H1 (cell line): Measurements from ENCODE around the gene NPM1.

Experiments used
- CBX8 ChIP-seq: fragments of 300-800, 300-1000 bp; sonication (generic); IDR thresholded peaks from 2 replicates; pipeline ENCODE4 v1.7.1; 2016; ENCODE audit warnings: low read depth, low read length, borderline replicate concordance
- EZH2 ChIP-seq: fragments of 200-600 bp; sonication (generic); IDR thresholded peaks from 2 replicates; pipeline ENCODE4 v1.7.1; 2012; ENCODE audit warnings: low read depth, mild to moderate bottlenecking, moderate library complexity, low read length, inconsistent platforms; ENCODE audit not compliant: severe bottlenecking
- KDM1A ChIP-seq: fragments of 200-600, 300-600 bp; sonication (generic); IDR thresholded peaks from 2 replicates; pipeline ENCODE4 v1.7.1; 2016; ENCODE audit warnings: mild to moderate bottlenecking, low read length, borderline replicate concordance
- MAFK ChIP-seq: IDR thresholded peaks from 2 replicates; pipeline ENCODE4 v1.6.1; 2012; ENCODE audit warnings: low read depth, mild to moderate bottlenecking, improper control_type of control experiment, low read length
- NRF1 ChIP-seq: IDR thresholded peaks from 2 replicates; pipeline ENCODE4 v1.6.1; 2011; ENCODE audit warnings: mild to moderate bottlenecking, low read depth, low read length, improper control_type of control experiment
- PHF8 ChIP-seq: fragments of 200-600 bp; sonication (generic); conservative IDR thresholded peaks from 2 replicates; pipeline ENCODE4 v1.7.1; 2012; ENCODE audit warnings: low read depth, mild to moderate bottlenecking, inconsistent platforms, low read length, moderate library complexity
- POLR2A ChIP-seq, 2 experiments: IDR thresholded peaks; 1 replicate in 1 of 2; 2 replicates in 1 of 2; pipeline ENCODE4 v1.6.1; 2011; ENCODE audit warnings: low read depth in 2 of 2, low read length in 2 of 2, mild to moderate bottlenecking in 2 of 2; ENCODE audit errors: control extremely low read depth in 1 of 2
- RAD21 ChIP-seq, 2 experiments: IDR thresholded peaks in 1 of 2; conservative IDR thresholded peaks in 1 of 2; 2 replicates each; pipeline ENCODE4 v1.6.1; 2011; ENCODE audit warnings: low read depth in 2 of 2, low read length in 2 of 2, improper control_type of control experiment in 1 of 2, inconsistent platforms in 1 of 2, mild to moderate bottlenecking in 1 of 2, moderate library complexity in 1 of 2
- SUZ12 ChIP-seq: fragments of 200-600 bp; sonication (generic); IDR thresholded peaks from 2 replicates; pipeline ENCODE4 v1.6.1; 2012; ENCODE audit warnings: mild to moderate bottlenecking, inconsistent platforms, low read length, moderate library complexity, mixed read lengths
- TEAD4 ChIP-seq: IDR thresholded peaks from 2 replicates; pipeline ENCODE4 v1.6.1; 2012; ENCODE audit warnings: low read depth, low read length, inconsistent platforms, mixed read lengths
- TF ChIP-seq, protein P1 (sequence below), 3 experiments: IDR thresholded peaks; 1 replicate in 2 of 3; 2 replicates in 1 of 3; pipeline versions ENCODE4 v1.5.1 to v1.6.1; 2011; ENCODE audit warnings: low read length in 3 of 3, mild to moderate bottlenecking in 3 of 3, inconsistent platforms in 2 of 3, low read depth in 1 of 3, moderate library complexity in 1 of 3; ENCODE audit not compliant: insufficient read depth in 1 of 3; ENCODE audit errors: control extremely low read depth in 1 of 3
- TF ChIP-seq, protein P2 (sequence below): IDR thresholded peaks from 2 replicates; pipeline ENCODE4 v1.6.1; 2012; ENCODE audit warnings: inconsistent platforms
- TF ChIP-seq, protein P3 (sequence below): IDR thresholded peaks from 2 replicates; pipeline ENCODE4 v1.6.1; 2012; ENCODE audit warnings: low read length, inconsistent platforms
- TF ChIP-seq, protein P4 (sequence below): IDR thresholded peaks from 2 replicates; pipeline ENCODE4 v1.6.1; 2011; ENCODE audit warnings: low read length, improper control_type of control experiment

DNA sequence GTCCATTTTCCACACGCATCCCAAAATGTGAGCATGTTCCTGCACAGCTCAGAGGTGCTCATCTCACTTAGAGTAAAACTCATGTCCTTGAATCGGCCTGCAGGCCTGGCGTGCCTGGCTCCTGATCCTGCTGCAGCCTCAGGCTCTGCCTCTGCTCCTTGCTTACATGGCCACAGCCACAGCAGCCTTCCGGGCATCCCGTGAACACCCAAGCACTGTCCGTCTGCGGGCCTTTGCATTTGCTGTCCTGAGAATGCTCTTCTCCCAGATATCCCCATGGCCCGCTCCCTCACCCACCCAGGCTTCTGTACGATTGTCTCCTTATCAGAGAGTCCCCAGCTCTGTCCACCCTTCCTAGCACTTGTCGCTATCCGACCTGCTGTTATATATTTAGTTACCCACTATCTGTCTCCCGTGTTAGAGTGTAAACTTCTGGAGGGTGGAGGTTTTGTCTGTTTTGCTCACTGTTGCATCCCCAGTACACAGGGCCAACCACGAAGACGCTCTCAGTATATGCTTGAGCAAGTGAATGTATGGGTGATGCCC is 53.7 kb downstream of the NPM1 start:
- TF ChIP-seq, protein P1, sequence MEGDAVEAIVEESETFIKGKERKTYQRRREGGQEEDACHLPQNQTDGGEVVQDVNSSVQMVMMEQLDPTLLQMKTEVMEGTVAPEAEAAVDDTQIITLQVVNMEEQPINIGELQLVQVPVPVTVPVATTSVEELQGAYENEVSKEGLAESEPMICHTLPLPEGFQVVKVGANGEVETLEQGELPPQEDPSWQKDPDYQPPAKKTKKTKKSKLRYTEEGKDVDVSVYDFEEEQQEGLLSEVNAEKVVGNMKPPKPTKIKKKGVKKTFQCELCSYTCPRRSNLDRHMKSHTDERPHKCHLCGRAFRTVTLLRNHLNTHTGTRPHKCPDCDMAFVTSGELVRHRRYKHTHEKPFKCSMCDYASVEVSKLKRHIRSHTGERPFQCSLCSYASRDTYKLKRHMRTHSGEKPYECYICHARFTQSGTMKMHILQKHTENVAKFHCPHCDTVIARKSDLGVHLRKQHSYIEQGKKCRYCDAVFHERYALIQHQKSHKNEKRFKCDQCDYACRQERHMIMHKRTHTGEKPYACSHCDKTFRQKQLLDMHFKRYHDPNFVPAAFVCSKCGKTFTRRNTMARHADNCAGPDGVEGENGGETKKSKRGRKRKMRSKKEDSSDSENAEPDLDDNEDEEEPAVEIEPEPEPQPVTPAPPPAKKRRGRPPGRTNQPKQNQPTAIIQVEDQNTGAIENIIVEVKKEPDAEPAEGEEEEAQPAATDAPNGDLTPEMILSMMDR (IDR thresholded peaks at IDR 0.05; ENCODE audit: control extremely low read depth in 1 of 3, insufficient read depth in 1 of 3, low read depth in 1 of 3, low read length in 3 of 3): no peak
- no peak for TF ChIP-seq PHF8
- no peak for TF ChIP-seq RAD21 (IDR thresholded peaks at IDR 0.05 in 1 of 2, conservative IDR thresholded peaks at IDR 0.05 in 1 of 2; ENCODE audit: low read depth in 2 of 2, low read length in 2 of 2)
- TF ChIP-seq, protein P2, sequence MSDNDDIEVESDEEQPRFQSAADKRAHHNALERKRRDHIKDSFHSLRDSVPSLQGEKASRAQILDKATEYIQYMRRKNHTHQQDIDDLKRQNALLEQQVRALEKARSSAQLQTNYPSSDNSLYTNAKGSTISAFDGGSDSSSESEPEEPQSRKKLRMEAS: no peak
- no peak for TF ChIP-seq EZH2
- no peak for TF ChIP-seq POLR2A (IDR thresholded peaks at IDR 0.05; ENCODE audit: control extremely low read depth in 1 of 2, low read depth in 2 of 2, low read length in 2 of 2)
- no peak for TF ChIP-seq SUZ12
- TF ChIP-seq, protein P3, sequence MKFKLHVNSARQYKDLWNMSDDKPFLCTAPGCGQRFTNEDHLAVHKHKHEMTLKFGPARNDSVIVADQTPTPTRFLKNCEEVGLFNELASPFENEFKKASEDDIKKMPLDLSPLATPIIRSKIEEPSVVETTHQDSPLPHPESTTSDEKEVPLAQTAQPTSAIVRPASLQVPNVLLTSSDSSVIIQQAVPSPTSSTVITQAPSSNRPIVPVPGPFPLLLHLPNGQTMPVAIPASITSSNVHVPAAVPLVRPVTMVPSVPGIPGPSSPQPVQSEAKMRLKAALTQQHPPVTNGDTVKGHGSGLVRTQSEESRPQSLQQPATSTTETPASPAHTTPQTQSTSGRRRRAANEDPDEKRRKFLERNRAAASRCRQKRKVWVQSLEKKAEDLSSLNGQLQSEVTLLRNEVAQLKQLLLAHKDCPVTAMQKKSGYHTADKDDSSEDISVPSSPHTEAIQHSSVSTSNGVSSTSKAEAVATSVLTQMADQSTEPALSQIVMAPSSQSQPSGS: no peak
- no peak for TF ChIP-seq KDM1A
- no peak for TF ChIP-seq CBX8
- TF ChIP-seq, protein P4, sequence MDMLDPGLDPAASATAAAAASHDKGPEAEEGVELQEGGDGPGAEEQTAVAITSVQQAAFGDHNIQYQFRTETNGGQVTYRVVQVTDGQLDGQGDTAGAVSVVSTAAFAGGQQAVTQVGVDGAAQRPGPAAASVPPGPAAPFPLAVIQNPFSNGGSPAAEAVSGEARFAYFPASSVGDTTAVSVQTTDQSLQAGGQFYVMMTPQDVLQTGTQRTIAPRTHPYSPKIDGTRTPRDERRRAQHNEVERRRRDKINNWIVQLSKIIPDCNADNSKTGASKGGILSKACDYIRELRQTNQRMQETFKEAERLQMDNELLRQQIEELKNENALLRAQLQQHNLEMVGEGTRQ: no peak
- no peak for TF ChIP-seq TEAD4
- TF ChIP-seq NRF1: no peak
- TF ChIP-seq MAFK: no peak
